Upper lobe of left lung (tissue), 6 donors: ENCODE data around the gene SCN1B. TPM values are rescaled to one million over a fixed set of nuclear protein-coding genes. Genes with fewer than 3 reads are reported as not detected.
"Not testable (repeated sequence)": the region's sequence is repeated elsewhere in the genome, so short reads cannot be mapped to it uniquely, and the experiment has no call there.

Source experiments
- ATAC-seq, 2 donors: fragments of 200-7000 bp; cut with Tn5 transposase; one replicate each; pipeline ENCODE4 v1.9.1; 2022; ENCODE audit warnings: mild to moderate bottlenecking in 2 of 2, moderate library complexity in 2 of 2; ENCODE audit not compliant: low FRiP score in 2 of 2
- DNase-seq, 2 donors: peaks; one replicate each; pipeline ENCODE4 v3.0.0-alpha.2; 2019 to 2020
- H3K27ac ChIP-seq, 4 donors: fragments of 200-600 bp; sonication (generic); one replicate each; pipeline ENCODE4 v1.5.1; 2016 to 2019
- H3K27me3 ChIP-seq, 4 donors: fragments of 200-600 bp; sonication (generic); one replicate each; pipeline ENCODE4 v1.5.1; 2017 to 2019
- H3K36me3 ChIP-seq, 4 donors: fragments of 200-600 bp; sonication (generic); one replicate each; pipeline ENCODE4 v1.5.1; 2016 to 2019
- H3K4me1 ChIP-seq, 4 donors: fragments of 200-600 bp; sonication (generic); one replicate each; pipeline ENCODE4 v1.5.1; 2018 to 2019
- H3K4me3 ChIP-seq, 4 donors: fragments of 200-600 bp; sonication (generic); one replicate each; pipeline ENCODE4 v1.5.1; 2017 to 2019; ENCODE audit warnings: mild to moderate bottlenecking in 2 of 4, moderate library complexity in 1 of 4
- H3K9me3 ChIP-seq, 4 donors: fragments of 200-600 bp; sonication (generic); one replicate each; pipeline ENCODE4 v1.5.1; 2018 to 2019
- EP300 ChIP-seq, 4 donors: sonication (generic); formaldehyde crosslinking; IDR thresholded peaks; one replicate each; pipeline ENCODE4 v1.5.1; 2017; ENCODE audit warnings: antibody characterized with exemption in 4 of 4, control low read depth in 2 of 4
- POLR2A ChIP-seq, 4 donors: fragments of 450-650 bp; IDR thresholded peaks; one replicate each; pipeline ENCODE4 v1.5.1; 2016 to 2017; ENCODE audit warnings: antibody characterized with exemption in 4 of 4, mild to moderate bottlenecking in 2 of 4
- POLR2AphosphoS5 ChIP-seq, 2 donors: sonication (generic); formaldehyde crosslinking; IDR thresholded peaks; one replicate each; pipeline ENCODE4 v1.5.1; 2017; ENCODE audit warnings: antibody characterized with exemption in 2 of 2
- WGBS, 2 donors: methylation state at CpG; one replicate each; pipeline ENCODE4 v1.1.5; 2017 to 2018; 5-methylcytosine and 5-hydroxymethylcytosine counted together
- total RNA-seq, 6 donors: library from RNA; depleted of rRNA in 4 of 6; stranded (reverse); fragments of >200 nt in 4 of 6; gene quantifications; one replicate each; pipeline versions ENCODE4 v1.1.0 to v1.2.1, GENCODE V29; 2016 to 2021
- TF ChIP-seq, protein P1 (sequence below), 6 experiments: fragments of 450-650 bp in 4 of 6; fragments of 200-600 bp in 2 of 6; sonication (generic) in 2 of 6; IDR thresholded peaks; one replicate each; pipeline ENCODE4 v1.5.1; 2016 to 2019; ENCODE audit warnings: antibody characterized with exemption in 6 of 6
- donor health status: DM: no; HTN: no; CAD: no; lungs with moderate emphysema.
- donor health status: DM: no; HTN: yes; CAD: no; lungs with severe emphysema.

SCN1B gene
- total RNA-seq, 6 donors from 2014 or later, result 2.9 to 13.1 (median 6.9) TPM

DNA sequence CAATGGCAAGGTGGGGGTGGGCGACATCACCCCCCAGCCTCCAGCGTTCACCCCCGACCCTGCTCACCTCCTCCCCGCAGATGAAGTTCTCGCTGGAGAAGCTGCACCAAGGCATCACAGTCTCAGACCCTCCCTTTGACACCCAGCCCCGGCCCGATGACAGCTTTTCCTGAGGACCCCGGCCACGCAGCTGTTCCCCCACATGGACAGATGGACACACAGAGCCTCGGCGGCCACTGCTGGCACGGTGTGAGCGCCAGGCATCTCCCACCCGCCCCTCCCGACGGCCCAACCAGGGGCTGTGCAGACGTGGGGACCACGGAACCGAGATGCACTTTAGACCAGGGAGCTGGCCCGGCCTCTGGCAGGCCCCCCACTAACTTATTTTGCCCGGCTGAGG is 4.3 kb upstream of the SCN1B start:
- Histone ChIP-seq H3K27me3 (peaks cover 0 to 5% (median 0%) of the 10 kb centered on the region in 4 donors), H3K4me1 (peaks cover 10 to 22% (median 13%) of the 10 kb centered on the region in 4 donors), H3K27ac (no peak overlapping the region), H3K4me3 (no peak overlapping the region), H3K36me3 (peaks cover 33 to 75% (median 70%) of the 10 kb centered on the region in 4 donors), H3K9me3 (no peaks in the 10 kb centered on the region)
- WGBS, 2 donors, result 93 to 100% methylated on average over 1 to 21 of the region's 21 CpGs
- no peak for TF ChIP-seq POLR2AphosphoS5 (IDR thresholded peaks at IDR 0.05)
- TF ChIP-seq POLR2A (IDR thresholded peaks at IDR 0.05), result no peak
- TF ChIP-seq, protein P1, sequence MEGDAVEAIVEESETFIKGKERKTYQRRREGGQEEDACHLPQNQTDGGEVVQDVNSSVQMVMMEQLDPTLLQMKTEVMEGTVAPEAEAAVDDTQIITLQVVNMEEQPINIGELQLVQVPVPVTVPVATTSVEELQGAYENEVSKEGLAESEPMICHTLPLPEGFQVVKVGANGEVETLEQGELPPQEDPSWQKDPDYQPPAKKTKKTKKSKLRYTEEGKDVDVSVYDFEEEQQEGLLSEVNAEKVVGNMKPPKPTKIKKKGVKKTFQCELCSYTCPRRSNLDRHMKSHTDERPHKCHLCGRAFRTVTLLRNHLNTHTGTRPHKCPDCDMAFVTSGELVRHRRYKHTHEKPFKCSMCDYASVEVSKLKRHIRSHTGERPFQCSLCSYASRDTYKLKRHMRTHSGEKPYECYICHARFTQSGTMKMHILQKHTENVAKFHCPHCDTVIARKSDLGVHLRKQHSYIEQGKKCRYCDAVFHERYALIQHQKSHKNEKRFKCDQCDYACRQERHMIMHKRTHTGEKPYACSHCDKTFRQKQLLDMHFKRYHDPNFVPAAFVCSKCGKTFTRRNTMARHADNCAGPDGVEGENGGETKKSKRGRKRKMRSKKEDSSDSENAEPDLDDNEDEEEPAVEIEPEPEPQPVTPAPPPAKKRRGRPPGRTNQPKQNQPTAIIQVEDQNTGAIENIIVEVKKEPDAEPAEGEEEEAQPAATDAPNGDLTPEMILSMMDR (IDR thresholded peaks at IDR 0.05), result no peak
- TF ChIP-seq EP300 (IDR thresholded peaks at IDR 0.05), result no peak
- no peak for DNase-seq
- no peak for ATAC-seq

DNA sequence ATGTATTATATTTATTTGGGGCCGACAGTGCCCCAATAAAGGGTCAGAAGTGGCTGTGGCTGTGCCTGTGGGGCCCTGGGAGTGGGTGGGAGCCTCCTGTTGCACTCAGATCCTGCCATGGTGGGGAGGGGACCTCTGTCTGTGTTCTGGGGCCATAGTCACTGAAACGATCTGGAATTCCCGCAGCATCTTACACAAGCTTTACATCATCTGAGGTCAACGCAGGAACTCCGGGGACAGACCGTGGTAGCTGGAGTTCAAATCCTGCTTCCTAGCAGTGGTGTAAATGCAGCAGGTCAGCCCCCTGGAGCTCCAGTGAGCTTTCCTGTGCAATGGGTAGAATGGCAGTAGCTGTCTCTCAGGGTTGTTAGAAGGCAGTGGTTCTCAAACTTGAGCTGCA is 3.9 kb upstream of the SCN1B start:
- H3K9me3 ChIP-seq, result no peaks in the 10 kb centered on the region
- 85% methylated on average over 6 of the region's 6 CpGs; no CpG with 5 or more reads in 1 of the 2 donors for WGBS, 2 donors
- no peak overlapping the region for H3K27ac ChIP-seq
- no peak overlapping the region for H3K4me3 ChIP-seq
- ATAC-seq (no peak), DNase-seq (no peak)
- TF ChIP-seq POLR2AphosphoS5 (IDR thresholded peaks at IDR 0.05) (no peak), POLR2A (IDR thresholded peaks at IDR 0.05) (no peak), EP300 (IDR thresholded peaks at IDR 0.05) (no peak)
- TF ChIP-seq, protein P1 (IDR thresholded peaks at IDR 0.05), result no peak
- peaks cover 0 to 6% (median 0%) of the 10 kb centered on the region in 4 donors for H3K27me3 ChIP-seq
- H3K36me3 ChIP-seq, result peaks cover 29 to 71% (median 65%) of the 10 kb centered on the region in 4 donors
- H3K4me1 ChIP-seq, result peaks cover 13 to 26% (median 16%) of the 10 kb centered on the region in 4 donors

DNA sequence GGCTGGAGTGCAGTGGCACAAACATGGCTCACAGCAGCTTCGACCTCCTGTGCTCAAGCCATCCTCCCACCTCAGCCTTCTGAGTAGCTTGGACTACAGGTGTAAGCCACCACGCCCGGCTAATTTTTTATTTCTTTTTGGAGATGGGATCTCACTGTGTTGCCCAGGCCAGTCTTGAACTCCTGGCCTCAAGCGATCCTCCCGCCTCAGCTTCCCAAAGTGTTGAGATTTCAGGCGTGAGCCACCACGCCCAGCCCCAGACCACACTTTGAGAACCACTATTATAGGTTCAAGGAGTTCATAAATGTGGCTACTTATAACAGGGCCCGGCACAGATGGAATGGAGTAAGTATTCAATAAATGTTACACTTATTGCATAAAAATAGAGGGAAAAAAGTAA is 3.3 kb upstream of the SCN1B start:
- peaks cover 25 to 65% (median 60%) of the 10 kb centered on the region in 4 donors for H3K36me3 ChIP-seq
- peaks cover 0 to 6% (median 0%) of the 10 kb centered on the region in 4 donors for H3K27me3 ChIP-seq
- no peak overlapping the region for H3K27ac ChIP-seq
- H3K4me1 ChIP-seq, result peaks cover 13 to 31% (median 18%) of the 10 kb centered on the region in 4 donors
- DNase-seq (no peak), ATAC-seq (no peak)
- 85 to 89% methylated on average over 8 of the region's 8 CpGs for WGBS, 2 donors
- no peaks in the 10 kb centered on the region for H3K9me3 ChIP-seq
- TF ChIP-seq, protein P1 (IDR thresholded peaks at IDR 0.05), result no peak
- TF ChIP-seq EP300 (IDR thresholded peaks at IDR 0.05) (no peak), POLR2AphosphoS5 (IDR thresholded peaks at IDR 0.05) (no peak), POLR2A (IDR thresholded peaks at IDR 0.05) (no peak)
- H3K4me3 ChIP-seq, result no peak overlapping the region

DNA sequence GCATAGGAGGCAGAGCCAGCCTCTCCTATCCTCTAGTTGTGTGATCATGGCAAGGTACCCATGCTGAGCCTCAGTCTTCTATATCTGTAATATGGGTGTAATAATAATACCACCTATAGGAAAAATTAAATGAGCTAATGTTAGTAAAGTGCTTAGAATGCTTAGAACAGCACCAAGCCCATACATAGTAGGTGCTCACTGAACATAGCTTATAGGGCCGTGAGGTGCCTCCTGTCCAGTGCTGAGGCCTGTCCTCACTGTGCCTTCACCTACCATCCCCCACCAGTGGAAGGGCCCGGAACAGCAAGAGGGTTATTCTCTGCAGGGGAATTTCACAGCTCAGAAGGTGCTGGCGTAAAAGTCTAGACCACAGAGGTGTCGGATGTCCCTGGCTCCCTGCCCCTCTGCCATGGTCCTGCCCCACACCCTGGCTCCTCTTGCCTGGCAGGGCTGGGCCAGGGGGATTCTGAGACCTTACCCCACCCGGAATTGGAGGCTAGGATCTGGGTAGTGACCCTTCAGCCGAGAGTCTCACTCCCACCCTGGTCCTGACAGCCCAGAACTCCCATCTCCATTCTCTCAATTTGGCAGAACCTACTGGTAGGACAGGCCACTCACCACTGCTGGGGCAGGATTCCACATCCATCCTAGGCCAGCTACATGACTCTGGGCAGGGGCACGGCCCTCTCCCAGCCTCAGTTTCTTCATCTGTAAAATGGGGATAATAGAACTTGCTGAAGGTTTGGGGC is 2.2 kb upstream of the SCN1B start:
- no peak overlapping the region for H3K27ac ChIP-seq
- no peaks in the 10 kb centered on the region for H3K9me3 ChIP-seq
- H3K27me3 ChIP-seq, result peaks cover 0 to 6% (median 0%) of the 10 kb centered on the region in 4 donors
- peaks cover 13 to 30% (median 18%) of the 10 kb centered on the region in 4 donors for H3K4me1 ChIP-seq
- peaks cover 25 to 55% (median 50%) of the 10 kb centered on the region in 4 donors for H3K36me3 ChIP-seq
- WGBS, 2 donors, result 79 to 84% methylated on average over 3 to 7 of the region's 7 CpGs
- no peak overlapping the region for H3K4me3 ChIP-seq
- TF ChIP-seq EP300 (IDR thresholded peaks at IDR 0.05) (no peak), POLR2A (IDR thresholded peaks at IDR 0.05) (no peak), POLR2AphosphoS5 (IDR thresholded peaks at IDR 0.05) (no peak)
- TF ChIP-seq, protein P1 (IDR thresholded peaks at IDR 0.05), result no peak
- ATAC-seq (no peak), DNase-seq (no peak)

DNA sequence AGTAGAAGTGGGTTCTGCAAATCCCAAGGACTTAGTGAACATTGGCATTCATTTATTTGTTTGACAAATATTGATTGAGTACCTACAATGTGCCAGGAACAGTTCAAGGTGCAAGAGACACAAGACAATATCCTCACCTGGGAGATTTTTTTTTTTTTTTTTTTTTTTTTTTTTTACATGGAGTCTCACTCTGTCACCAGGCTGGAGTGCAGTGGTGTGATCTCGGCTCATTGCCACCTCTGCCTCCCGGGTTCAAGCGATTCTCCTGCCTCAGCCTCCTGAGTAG is 1.7 kb upstream of the SCN1B start:
- H3K27me3 ChIP-seq, H3K27ac ChIP-seq, H3K4me3 ChIP-seq, ATAC-seq, H3K9me3 ChIP-seq, DNase-seq: not testable (repeated sequence)
- 81 to 93% methylated on average over 3 of the region's 3 CpGs for WGBS, 2 donors
- Histone ChIP-seq H3K36me3 (peaks cover 21 to 50% (median 45%) of the 10 kb centered on the region in 4 donors), H3K4me1 (peaks cover 13 to 25% (median 17%) of the 10 kb centered on the region in 4 donors)

DNA sequence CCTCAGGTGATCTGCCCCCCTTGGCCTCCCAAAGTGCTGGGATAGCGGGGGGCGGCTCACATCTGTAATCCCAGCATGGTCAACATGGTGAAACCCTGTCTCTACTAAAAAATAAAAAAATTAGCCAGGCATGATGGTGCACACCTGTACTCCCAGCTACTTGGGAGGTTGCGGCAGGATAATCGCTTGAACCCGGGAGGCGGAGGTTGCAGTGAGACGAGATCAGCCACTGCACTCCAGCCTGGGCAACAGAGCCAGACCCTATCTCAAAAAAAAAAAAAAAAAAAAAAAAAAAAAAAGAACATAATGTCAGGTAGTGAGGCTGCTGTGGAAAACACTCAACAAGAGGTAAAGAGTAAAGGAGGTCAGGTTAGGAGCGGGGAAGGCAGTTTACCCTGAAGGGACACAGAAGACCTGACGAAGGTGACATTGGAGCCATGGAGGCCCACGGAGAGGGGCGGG is 964 bp upstream of the SCN1B start:
- 76 to 77% methylated on average over 11 of the region's 11 CpGs for WGBS, 2 donors
- not testable (repeated sequence) for H3K27me3 ChIP-seq, ATAC-seq, H3K9me3 ChIP-seq, DNase-seq, H3K27ac ChIP-seq, H3K4me3 ChIP-seq
- peaks cover 13 to 25% (median 17%) of the 10 kb centered on the region in 4 donors for H3K4me1 ChIP-seq
- H3K36me3 ChIP-seq, result peaks cover 13 to 50% (median 39%) of the 10 kb centered on the region in 4 donors
